B cell (primary cell): ENCODE data around the gene PDP2. TPM values are rescaled to one million over a fixed set of nuclear protein-coding genes. Genes with fewer than 3 reads are reported as not detected.

ENCODE experiments used
- ATAC-seq: fragments of 200-7000 bp; cut with Tn5 transposase; one replicate; pipeline ENCODE4 v1.10.0; 2021; ENCODE audit warnings: low read depth, mild to moderate bottlenecking, moderate number of reproducible peaks, moderate library complexity
- CTCF ChIA-PET: fragments of 350-600 bp; sonication (Branson Sonifier 250); formaldehyde crosslinking; loops from one replicate; lab custom pipeline; 2021; ENCODE audit warnings: antibody characterized with exemption, inconsistent platforms; lab: Charles Lee
- POLR2A ChIA-PET: fragments of 350-600 bp; sonication (Branson Sonifier 250); formaldehyde crosslinking; loops from one replicate; lab custom pipeline; 2021; ENCODE audit warnings: antibody characterized with exemption; lab: Charles Lee
- DNase-seq: peaks from one replicate; pipeline ENCODE4 v3.0.0; 2013
- H2AFZ ChIP-seq: 2 replicates; pipeline ENCODE4 v1.6.1; 2012; ENCODE audit warnings: mild to moderate bottlenecking, low read depth, low read length; ENCODE audit not compliant: insufficient read depth, poor library complexity, severe bottlenecking
- H3K27ac ChIP-seq, 2 donors: 1 replicate in 1 of 2; 2 replicates in 1 of 2; pipeline ENCODE4 v1.5.1; 2012 to 2013; ENCODE audit warnings: low read length in 2 of 2, mild to moderate bottlenecking in 2 of 2, moderate library complexity in 1 of 2
- H3K27me3 ChIP-seq, 4 experiments: fragments of 200-600 bp in 1 of 4; sonication (generic) in 1 of 4; replicated peaks in 1 of 4; 1 replicate in 2 of 4; 2 replicates in 2 of 4; pipeline versions ENCODE4 v1.6.1 to v1.7.0; 2013 to 2016; ENCODE audit warnings: low read length in 3 of 4, mild to moderate bottlenecking in 2 of 4, mixed read lengths in 1 of 4, moderate library complexity in 1 of 4; ENCODE audit not compliant: insufficient read depth in 4 of 4, control insufficient read depth in 3 of 4; ENCODE audit errors: control extremely low read depth in 1 of 4
- H3K36me3 ChIP-seq, 2 experiments: replicated peaks in 1 of 2; 1 replicate in 1 of 2; 2 replicates in 1 of 2; pipeline versions ENCODE4 v1.6.1 to v1.7.1; 2013; ENCODE audit warnings: low read length in 1 of 2; ENCODE audit not compliant: insufficient read depth in 2 of 2, control insufficient read depth in 1 of 2; ENCODE audit errors: control extremely low read depth in 1 of 2, extremely low read depth in 1 of 2
- H3K4me1 ChIP-seq, 2 donors: fragments of 200-600 bp in 1 of 2; sonication (generic) in 1 of 2; 1 replicate in 1 of 2; 2 replicates in 1 of 2; pipeline versions ENCODE4 v1.5.1 to v1.6.1; 2013 to 2017; ENCODE audit warnings: low read length in 2 of 2; ENCODE audit not compliant: control insufficient read depth in 2 of 2, insufficient read depth in 2 of 2
- H3K4me2 ChIP-seq: replicated peaks from 2 replicates; pipeline ENCODE3; 2012; ENCODE audit warnings: mild to moderate bottlenecking, low read depth, low read length; ENCODE audit not compliant: poor library complexity, severe bottlenecking
- H3K4me3 ChIP-seq, 5 experiments: fragments of 200-600 bp in 1 of 5; sonication (generic) in 1 of 5; 1 replicate in 3 of 5; 2 replicates in 2 of 5; pipeline versions ENCODE4 v1.5.1 to v1.7.0; 2011 to 2016; ENCODE audit warnings: low read length in 4 of 5, mild to moderate bottlenecking in 4 of 5, low read depth in 2 of 5, control low read depth in 1 of 5, moderate library complexity in 1 of 5; ENCODE audit not compliant: insufficient read depth in 1 of 5; ENCODE audit errors: control extremely low read depth in 1 of 5, extremely low read depth in 1 of 5
- H3K79me2 ChIP-seq: fragments of 200-600 bp; sonication (generic); one replicate; pipeline ENCODE4 v1.6.0; 2016; ENCODE audit warnings: low read length; ENCODE audit not compliant: control insufficient read depth, insufficient read depth
- H3K9ac ChIP-seq: fragments of 200-600 bp; sonication (generic); 2 replicates; pipeline ENCODE4 v1.6.1; 2017; ENCODE audit warnings: mild to moderate bottlenecking, low read length, moderate library complexity
- H3K9me3 ChIP-seq, 3 donors: one replicate each; pipeline versions ENCODE4 v1.6.1 to v1.7.1; 2013; ENCODE audit warnings: low read length in 2 of 3; ENCODE audit not compliant: control insufficient read depth in 2 of 3, insufficient read depth in 1 of 3; ENCODE audit errors: control extremely low read depth in 1 of 3
- H4K20me1 ChIP-seq: 2 replicates; pipeline ENCODE4 v1.6.0; 2012; ENCODE audit warnings: mild to moderate bottlenecking, low read length; ENCODE audit not compliant: insufficient read depth, control insufficient read depth, poor library complexity, severe bottlenecking
- H3K27ac Mint-ChIP-seq: one replicate; pipeline ENCODE4 v1.8.0; 2021; ENCODE audit warnings: mixed read lengths
- H3K27me3 Mint-ChIP-seq: one replicate; pipeline ENCODE4 v1.8.0; 2021; ENCODE audit warnings: mixed read lengths
- H3K4me1 Mint-ChIP-seq: one replicate; pipeline ENCODE4 v1.8.0; 2021; ENCODE audit warnings: mixed read lengths
- H3K4me3 Mint-ChIP-seq: one replicate; pipeline ENCODE4 v1.8.0; 2021; ENCODE audit warnings: mixed read lengths
- H3K9me3 Mint-ChIP-seq: one replicate; pipeline ENCODE4 v1.8.0; 2022; ENCODE audit warnings: mixed read lengths; ENCODE audit not compliant: insufficient read depth
- CTCF ChIP-seq: fragments of 200-600 bp; IDR thresholded peaks from one replicate; pipeline ENCODE4 v1.8.0; 2022; ENCODE audit warnings: antibody characterized with exemption, mild to moderate bottlenecking
- EZH2 ChIP-seq: IDR thresholded peaks from 2 replicates; pipeline ENCODE4 v1.6.1; 2012; ENCODE audit warnings: borderline replicate concordance, low read depth, mild to moderate bottlenecking, moderate library complexity, low read length; ENCODE audit not compliant: insufficient read depth, poor library complexity, severe bottlenecking
- WGBS: methylation state at CpG from one replicate; pipeline ENCODE4 v1.1.5; 2013; ENCODE audit warnings: missing lambda C conversion rate; ENCODE audit not compliant: insufficient coverage; 5-methylcytosine and 5-hydroxymethylcytosine counted together
- intact Hi-C: fragments of 100-400 bp; cut with micrococcal nuclease; formaldehyde crosslinking; loops from one replicate; pipeline ENCODE4 v1.10.0; 2022
- polyA plus RNA-seq: library from polyadenylated mRNA; depleted of rRNA; stranded (reverse); fragments of >200 nt; gene quantifications from 2 replicates; pipeline ENCODE4 v1.2.3, GENCODE V29; 2012
- total RNA-seq, 2 donors: library from RNA; stranded (reverse); fragments of 120-200 nt in 1 of 2; gene quantifications; 1 replicate in 1 of 2; 2 replicates in 1 of 2; pipeline versions ENCODE4 v1.2.3 to v1.2.4, GENCODE V29; 2013 to 2022

PDP2 gene
- total and polyA plus RNA-seq, 2 donors (not counting 1 experiment from before 2014, with no cell fraction given), result 1.9 to 18.7 TPM

GRCh38 chr16:66847533-66848067 lies 32.7 kb upstream of the PDP2 start:
- H3K27ac ChIP-seq, result no peak overlapping the region
- DNase-seq (no peak), ATAC-seq (no peak)
- ChIA-PET CTCF (interaction anchor here (1.7 kb wide), 1 partner anchor 20 kb away, joined by 6 read pairs; no protein-coding TSS in a partner anchor), POLR2A (no interaction called here)
- Mint-ChIP-seq H3K9me3 (no peaks in the 10 kb centered on the region), H3K4me1 (peaks cover 18% of the 10 kb centered on the region), H3K27me3 (peaks cover 45% of the 10 kb centered on the region), H3K27ac (no peak overlapping the region), H3K4me3 (no peak overlapping the region)
- H4K20me1 ChIP-seq, result no peaks in the 10 kb centered on the region
- 100% methylated on average over 1 of the region's 6 CpGs for WGBS
- H3K4me3 ChIP-seq, result no peak overlapping the region
- H3K27me3 ChIP-seq, result peaks cover 0 to 39% (median 15%) of the 10 kb centered on the region in 4 experiments
- H3K9ac ChIP-seq, result no peak overlapping the region
- H2AFZ ChIP-seq, result no peak overlapping the region
- no peaks in the 10 kb centered on the region for H3K9me3 ChIP-seq
- no peak for TF ChIP-seq EZH2
- no peak for TF ChIP-seq CTCF
- H3K4me2 ChIP-seq, result no peak overlapping the region
- no peaks in the 10 kb centered on the region for H3K36me3 ChIP-seq
- no peaks in the 10 kb centered on the region for H3K79me2 ChIP-seq
- intact Hi-C loops, result no loop called here
- peaks cover 17 to 18% of the 10 kb centered on the region in 2 donors for H3K4me1 ChIP-seq

- Histone ChIP-seq H3K9ac (no peak overlapping the region), H3K27me3 (peaks cover 0 to 34% (median 12%) of the 10 kb centered on the region in 4 experiments), H3K79me2 (no peaks in the 10 kb centered on the region), H2AFZ (no peak overlapping the region), H3K36me3 (no peaks in the 10 kb centered on the region), H3K27ac (no peak overlapping the region), H3K9me3 (no peaks in the 10 kb centered on the region), H3K4me2 (no peak overlapping the region), H4K20me1 (no peaks in the 10 kb centered on the region), H3K4me1 (peaks cover 17 to 18% of the 10 kb centered on the region in 2 donors), H3K4me3 (no peak overlapping the region)
- DNase-seq, result no peak
- WGBS, result no CpG with 5 or more reads among the region's 2 CpGs
- POLR2A ChIA-PET, result no interaction called here
- Mint-ChIP-seq H3K4me1 (peaks cover 18% of the 10 kb centered on the region), H3K27me3 (peaks cover 39% of the 10 kb centered on the region), H3K4me3 (no peak overlapping the region), H3K9me3 (no peaks in the 10 kb centered on the region), H3K27ac (no peak overlapping the region)
- no peak for ATAC-seq
- intact Hi-C loops, result no loop called here
- no peak for TF ChIP-seq CTCF
- CTCF ChIA-PET, result interaction anchor here (1.2 to 2.8 kb wide), 2 partner anchors 20 to 24 kb away, joined by 3 to 14 read pairs; no protein-coding TSS in a partner anchor
Measured at GRCh38 chr16:66848172-66848571, 32.1 kb upstream of the PDP2 start.
